Stimulated activated CD8-positive, alpha-beta memory T cell treated with anti-CD3 and anti-CD28 coated beads, Interleukin-15, amount 100 ng/mL, for 1 hour (primary cell): ENCODE results near the gene SLC7A8.

ENCODE experiments used
- DNase-seq: peaks from one replicate; pipeline ENCODE4 v3.0.0-alpha.2; 2020; ENCODE audit warnings: low read depth

The SLC7A8 gene

GRCh38 chr14:23182372-23183157 is 895 bp downstream of the SLC7A8 start:
- DNase-seq, result no peak

GRCh38 chr14:23181946-23182345 is 1.5 kb downstream of the SLC7A8 start:
- no peak for DNase-seq

- DNase-seq, result no peak
Measured at GRCh38 chr14:23181453-23181852, 2.0 kb downstream of the SLC7A8 start.

- no peak for DNase-seq
Measured at GRCh38 chr14:23177181-23177580, 6.3 kb downstream of the SLC7A8 start.

GRCh38 chr14:23175823-23176222 is 7.6 kb downstream of the SLC7A8 start:
- DNase-seq, result no peak

GRCh38 chr14:23174296-23175184 is 8.9 kb downstream of the SLC7A8 start:
- DNase-seq, result no peak

GRCh38 chr14:23173796-23174195 is 9.7 kb downstream of the SLC7A8 start:
- no peak for DNase-seq

- DNase-seq, result no peak
Measured at GRCh38 chr14:23173031-23173430, 10.4 kb downstream of the SLC7A8 start.

GRCh38 chr14:23172574-23172973 is 10.9 kb downstream of the SLC7A8 start:
- no peak for DNase-seq

- DNase-seq, result no peak
Measured at GRCh38 chr14:23172096-23172495, 11.4 kb downstream of the SLC7A8 start.

- no peak for DNase-seq
Measured at GRCh38 chr14:23171222-23171975, 12.1 kb downstream of the SLC7A8 start.

- no peak for DNase-seq
Measured at GRCh38 chr14:23169622-23170021, 13.8 kb downstream of the SLC7A8 start.

- no peak for DNase-seq
Measured at GRCh38 chr14:23168246-23168645, 15.2 kb downstream of the SLC7A8 start.

GRCh38 chr14:23167116-23167847 is 16.2 kb downstream of the SLC7A8 start:
- DNase-seq, result no peak

- DNase-seq, result no peak
Measured at GRCh38 chr14:23164949-23165348, 18.5 kb downstream of the SLC7A8 start.

GRCh38 chr14:23164250-23164649 is 19.2 kb downstream of the SLC7A8 start:
- DNase-seq, result no peak

- DNase-seq, result no peak
Measured at GRCh38 chr14:23163830-23164229, 19.6 kb downstream of the SLC7A8 start.

GRCh38 chr14:23162800-23163199 is 20.7 kb downstream of the SLC7A8 start:
- DNase-seq, result no peak

GRCh38 chr14:23162005-23162404 is 21.5 kb downstream of the SLC7A8 start:
- no peak for DNase-seq

- no peak for DNase-seq
Measured at GRCh38 chr14:23160924-23161522, 22.4 kb downstream of the SLC7A8 start.

- DNase-seq, result no peak
Measured at GRCh38 chr14:23159532-23159931, 23.9 kb downstream of the SLC7A8 start.
